Neutrophil (primary cell): ENCODE results near the gene GABBR1.
A peak's percentile ranks its signal among the peaks of the same experiment; 100 is the strongest.

ENCODE experiments used
- H3K27ac ChIP-seq: fragments of 200-600 bp; sonication (generic); 2 replicates; pipeline ENCODE4 v1.5.1; 2016; ENCODE audit warnings: mild to moderate bottlenecking, moderate library complexity
- H3K27me3 ChIP-seq: fragments of 200-600 bp; sonication (generic); 2 replicates; pipeline ENCODE4 v1.6.0; 2016; ENCODE audit warnings: mild to moderate bottlenecking
- H3K36me3 ChIP-seq: fragments of 200-600 bp; sonication (generic); 2 replicates; pipeline ENCODE4 v1.5.1; 2017
- H3K4me1 ChIP-seq, 2 experiments: fragments of 200-600 bp in 1 of 2; sonication (generic) in 1 of 2; 1 replicate in 1 of 2; 2 replicates in 1 of 2; pipeline versions ENCODE4 v1.5.1 to v1.6.1; 2013 to 2016; ENCODE audit warnings: low read depth in 1 of 2, low read length in 1 of 2, mild to moderate bottlenecking in 1 of 2, moderate library complexity in 1 of 2; ENCODE audit not compliant: control insufficient read depth in 1 of 2, insufficient read depth in 1 of 2
- H3K4me3 ChIP-seq, 2 experiments: fragments of 200-600 bp in 1 of 2; sonication (generic) in 1 of 2; 1 replicate in 1 of 2; 2 replicates in 1 of 2; pipeline ENCODE4 v1.5.1; 2013 to 2016; ENCODE audit warnings: low read depth in 1 of 2, low read length in 1 of 2, mild to moderate bottlenecking in 1 of 2, moderate library complexity in 1 of 2
- H3K9me3 ChIP-seq: fragments of 200-600 bp; sonication (generic); 2 replicates; pipeline ENCODE4 v1.5.1; 2016
- TF ChIP-seq, protein P1 (sequence below): fragments of 200-600 bp; sonication (generic); IDR thresholded peaks from 2 replicates; pipeline ENCODE4 v1.5.1; 2016; ENCODE audit warnings: antibody characterized with exemption

The GABBR1 gene

DNA sequence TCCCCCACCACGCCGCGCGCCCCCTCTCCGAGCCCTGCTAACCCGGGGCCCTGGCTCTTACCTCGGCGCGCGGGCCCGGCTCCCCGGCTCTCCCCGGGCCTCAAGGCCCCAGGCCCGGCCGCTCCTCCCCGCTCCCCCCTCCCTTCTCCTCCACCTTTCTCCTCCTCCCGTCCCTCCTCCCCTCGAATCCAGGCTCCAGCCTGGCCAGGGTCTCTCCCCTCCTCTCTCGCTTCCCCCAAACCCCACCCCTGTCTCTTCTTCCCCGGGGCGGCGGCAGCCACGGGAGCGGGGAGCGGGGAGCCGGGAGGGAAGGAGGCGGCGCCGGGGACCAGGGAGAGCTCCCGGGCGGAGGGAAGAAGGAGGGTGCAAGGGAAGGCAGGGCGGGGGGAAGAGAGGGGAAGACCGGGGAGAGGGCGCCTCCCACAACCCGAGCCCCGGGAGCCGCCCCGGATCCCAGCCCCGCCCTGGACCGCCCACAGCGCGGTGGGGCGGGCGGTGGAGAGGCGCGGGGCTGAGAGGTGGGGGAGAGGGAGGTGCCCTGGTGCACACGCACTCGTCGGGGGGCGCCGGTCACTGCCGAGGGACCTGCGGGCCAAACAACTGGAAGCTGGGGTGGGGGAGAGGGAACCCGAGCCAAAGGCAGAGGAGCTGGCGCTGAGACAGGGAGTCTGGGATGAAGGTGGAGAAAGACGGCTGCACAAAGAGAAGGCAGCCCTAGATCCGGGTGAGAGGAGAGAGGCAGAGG is at the start of gene GABBR1:
Gene GABBR1 (minus strand): TSS at position 395 of the 745 bp plus-strand sequence. CDS start 798 bp downstream, outside the sequence.
- Histone ChIP-seq H3K4me1 (peaks cover 25 to 33% of the 10 kb centered on the region in 2 experiments), H3K9me3 (no peaks in the 10 kb centered on the region), H3K27me3 (peaks cover 80% of the 10 kb centered on the region), H3K27ac (no peak within 1 kb of the TSS), H3K36me3 (no peaks in the 10 kb centered on the region), H3K4me3 (peak within 1 kb of the TSS; percentile 57 to 91)
- TF ChIP-seq, protein P1, sequence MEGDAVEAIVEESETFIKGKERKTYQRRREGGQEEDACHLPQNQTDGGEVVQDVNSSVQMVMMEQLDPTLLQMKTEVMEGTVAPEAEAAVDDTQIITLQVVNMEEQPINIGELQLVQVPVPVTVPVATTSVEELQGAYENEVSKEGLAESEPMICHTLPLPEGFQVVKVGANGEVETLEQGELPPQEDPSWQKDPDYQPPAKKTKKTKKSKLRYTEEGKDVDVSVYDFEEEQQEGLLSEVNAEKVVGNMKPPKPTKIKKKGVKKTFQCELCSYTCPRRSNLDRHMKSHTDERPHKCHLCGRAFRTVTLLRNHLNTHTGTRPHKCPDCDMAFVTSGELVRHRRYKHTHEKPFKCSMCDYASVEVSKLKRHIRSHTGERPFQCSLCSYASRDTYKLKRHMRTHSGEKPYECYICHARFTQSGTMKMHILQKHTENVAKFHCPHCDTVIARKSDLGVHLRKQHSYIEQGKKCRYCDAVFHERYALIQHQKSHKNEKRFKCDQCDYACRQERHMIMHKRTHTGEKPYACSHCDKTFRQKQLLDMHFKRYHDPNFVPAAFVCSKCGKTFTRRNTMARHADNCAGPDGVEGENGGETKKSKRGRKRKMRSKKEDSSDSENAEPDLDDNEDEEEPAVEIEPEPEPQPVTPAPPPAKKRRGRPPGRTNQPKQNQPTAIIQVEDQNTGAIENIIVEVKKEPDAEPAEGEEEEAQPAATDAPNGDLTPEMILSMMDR, result no peak

DNA sequence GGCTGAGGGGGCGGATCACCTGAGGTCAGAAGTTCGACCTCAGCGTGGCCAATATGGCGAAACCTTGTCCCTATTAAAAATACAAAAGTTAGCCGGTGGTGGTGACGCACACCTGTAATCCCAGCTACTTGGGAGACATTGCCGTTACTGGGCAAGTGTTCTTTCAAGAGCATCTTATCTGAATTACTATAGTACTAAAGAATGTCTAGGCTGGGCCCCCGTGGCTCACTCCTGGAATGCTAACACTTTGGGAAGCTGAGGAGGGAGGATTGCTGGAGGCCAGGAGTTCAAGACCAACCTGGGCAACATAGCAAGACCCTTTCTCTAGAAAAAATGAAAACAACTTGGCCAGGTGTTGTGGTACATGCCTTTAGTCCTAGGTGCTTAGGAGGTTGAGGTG is 48.8 kb upstream of the GABBR1 start:
- Histone ChIP-seq H3K27me3 (peaks cover 33% of the 10 kb centered on the region), H3K27ac (no peak overlapping the region), H3K36me3 (no peaks in the 10 kb centered on the region), H3K4me3 (no peak overlapping the region), H3K4me1 (no peaks in the 10 kb centered on the region), H3K9me3 (no peaks in the 10 kb centered on the region)
- TF ChIP-seq, protein P1, result no peak

DNA sequence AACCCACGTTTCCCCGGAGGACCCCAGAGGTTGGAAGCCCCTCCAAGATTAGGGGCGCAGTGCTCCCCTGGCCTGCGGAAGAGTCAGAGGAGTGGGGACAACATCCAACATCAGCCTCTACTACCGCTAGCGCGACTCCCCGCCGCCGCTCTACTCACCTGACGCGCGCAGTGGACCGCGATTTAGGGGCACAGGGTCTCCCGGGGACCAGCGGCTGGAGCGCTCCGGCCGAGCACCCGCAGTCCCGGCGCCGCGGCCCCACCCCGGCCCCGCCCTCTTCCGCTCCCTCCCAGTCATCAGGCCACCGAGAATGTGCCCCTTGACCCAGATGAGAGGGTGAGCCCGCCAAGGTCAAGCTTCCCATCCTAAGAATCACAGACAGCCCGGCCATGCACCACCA is 47.9 kb upstream of the GABBR1 start, which contains the start of gene ZFP57:
Gene ZFP57 (minus strand): TSS at position 249 of the 400 bp plus-strand sequence. CDS start 4,149 bp downstream, outside the sequence.
- no peaks in the 10 kb centered on the region for H3K9me3 ChIP-seq
- H3K27ac ChIP-seq, result no peak within 1 kb of the TSS
- H3K4me1 ChIP-seq, result no peaks in the 10 kb centered on the region
- no peaks in the 10 kb centered on the region for H3K36me3 ChIP-seq
- peaks cover 24% of the 10 kb centered on the region for H3K27me3 ChIP-seq
- TF ChIP-seq, protein P1, result no peak
- H3K4me3 ChIP-seq, result no peak within 1 kb of the TSS

DNA sequence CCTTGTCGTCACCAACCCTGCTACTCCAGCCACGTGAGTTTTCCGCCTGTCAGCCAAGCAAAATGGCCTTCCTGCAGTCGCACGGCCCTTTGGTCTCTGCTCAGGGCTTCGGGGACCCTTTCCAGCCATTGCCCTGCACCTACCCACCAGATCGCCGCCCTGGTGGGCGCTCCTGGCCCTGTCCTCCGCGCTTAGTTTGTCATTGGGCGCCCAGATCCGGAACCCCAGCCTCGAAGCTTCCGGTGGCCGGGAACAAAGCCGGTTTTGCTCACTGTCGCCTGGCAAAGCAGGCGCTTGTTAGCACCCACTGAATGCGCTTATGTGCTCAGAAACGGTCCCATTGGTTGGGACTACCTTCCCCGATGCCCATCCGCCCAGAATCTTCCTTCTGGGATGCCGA is 47.4 kb upstream of the GABBR1 start:
- peaks cover 19% of the 10 kb centered on the region for H3K27me3 ChIP-seq
- TF ChIP-seq, protein P1, result no peak
- no peak overlapping the region for H3K27ac ChIP-seq

DNA sequence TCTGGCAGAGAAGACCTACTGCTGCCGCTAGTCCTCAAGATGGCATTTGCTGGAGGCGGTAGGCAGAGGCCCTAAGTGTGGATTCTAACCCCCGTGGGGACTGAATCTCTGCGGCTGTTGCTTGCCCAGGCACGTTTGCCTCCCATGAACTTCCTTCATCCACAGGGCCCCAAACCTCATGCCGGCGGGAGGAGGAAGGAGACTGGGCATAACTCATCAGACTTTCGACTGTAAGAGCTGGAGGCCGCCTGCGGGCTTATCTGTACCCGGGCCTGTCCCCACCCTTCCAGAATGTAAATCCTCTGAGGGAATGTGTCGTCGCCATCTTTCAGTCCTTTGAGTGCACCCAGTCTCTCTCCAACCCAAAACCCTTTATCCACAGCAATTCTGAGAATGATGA is 47.0 kb upstream of the GABBR1 start:
- no peaks in the 10 kb centered on the region for H3K9me3 ChIP-seq
- TF ChIP-seq, protein P1, result no peak
- H3K27ac ChIP-seq, result no peak overlapping the region
- H3K4me3 ChIP-seq, result no peak overlapping the region
- peaks cover 16% of the 10 kb centered on the region for H3K27me3 ChIP-seq
- H3K4me1 ChIP-seq, result no peaks in the 10 kb centered on the region
- no peaks in the 10 kb centered on the region for H3K36me3 ChIP-seq

More for the DNA sequence above, 47.4 kb upstream of the GABBR1 start:
- H3K36me3 ChIP-seq, result no peaks in the 10 kb centered on the region
- no peaks in the 10 kb centered on the region for H3K9me3 ChIP-seq
- no peaks in the 10 kb centered on the region for H3K4me1 ChIP-seq
- no peak overlapping the region for H3K4me3 ChIP-seq
